Testis (tissue), 3 donors: ENCODE data around the gene CPNE9. TPM values are rescaled to one million over a fixed set of nuclear protein-coding genes. Genes with fewer than 3 reads are reported as not detected.

Experiments
- DNase-seq: peaks from one replicate; pipeline ENCODE4 v3.0.0-alpha.2; 2019
- H3K27ac ChIP-seq, 2 donors: fragments of 200-600 bp; sonication (generic); one replicate each; pipeline ENCODE4 v1.5.1; 2019
- H3K27me3 ChIP-seq: fragments of 200-600 bp; sonication (generic); one replicate; pipeline ENCODE4 v1.5.1; 2019
- H3K36me3 ChIP-seq: fragments of 200-600 bp; sonication (generic); one replicate; pipeline ENCODE4 v1.5.1; 2017; ENCODE audit warnings: low read depth; ENCODE audit errors: missing control alignments
- H3K4me1 ChIP-seq: fragments of 200-600 bp; sonication (generic); one replicate; pipeline ENCODE4 v1.5.1; 2019
- H3K4me3 ChIP-seq, 2 donors: fragments of 200-600 bp; sonication (generic); one replicate each; pipeline ENCODE4 v1.5.1; 2017 to 2019
- H3K9me3 ChIP-seq: fragments of 200-600 bp; sonication (generic); one replicate; pipeline ENCODE4 v1.5.1; 2017
- CTCF ChIP-seq, 3 experiments: fragments of 450-650 bp in 2 of 3; fragments of 200-600 bp in 1 of 3; sonication (generic) in 1 of 3; IDR thresholded peaks; one replicate each; pipeline ENCODE4 v1.5.1; 2016 to 2019; ENCODE audit warnings: antibody characterized with exemption in 3 of 3, mild to moderate bottlenecking in 2 of 3, moderate library complexity in 1 of 3
- POLR2A ChIP-seq: fragments of 450-650 bp; IDR thresholded peaks from one replicate; pipeline ENCODE4 v1.6.1; 2017; ENCODE audit warnings: antibody characterized with exemption, mild to moderate bottlenecking, moderate library complexity
- WGBS, 2 donors: methylation state at CpG; one replicate each; pipeline ENCODE4 v1.1.5; 2018; 5-methylcytosine and 5-hydroxymethylcytosine counted together
- intact Hi-C: fragments of 100-400 bp; cut with DNase I; formaldehyde crosslinking; loops from one replicate; pipeline ENCODE4 v1.15.1; 2023; ENCODE audit warnings: low total_unique reads
- polyA plus RNA-seq: library from polyadenylated mRNA; stranded (reverse); fragments of 350-450 nt; fragmentation: Illumina TruSeq; extraction: RNeasy Lipid Tissue Mini Kit (QIAGEN cat#74804); gene quantifications from one replicate; pipeline ENCODE4 v1.2.3, GENCODE V29; 2014; ENCODE audit warnings: low read depth, low replicate concordance; ENCODE audit not compliant: insufficient read depth
- total RNA-seq, 2 donors: library from RNA; depleted of rRNA; stranded (reverse); fragments of >200 nt; gene quantifications; one replicate each; pipeline ENCODE4 v1.2.3, GENCODE V29; 2016

The CPNE9 gene
- total and polyA plus RNA-seq, 3 donors from 2014 or later: 0.31 to 1.4 (median 1.3) TPM

GRCh38 chr3:9715136-9715535 lies 11.5 kb downstream of the CPNE9 start:
- H3K27ac ChIP-seq: no peak overlapping the region
- intact Hi-C loops: no loop called here

GRCh38 chr3:9715764-9716437 lies 12.3 kb downstream of the CPNE9 start:
- peak; percentile 36 for DNase-seq
- no peaks in the 10 kb centered on the region for H3K4me1 ChIP-seq
- H3K27ac ChIP-seq: no peak overlapping the region
- no peak for TF ChIP-seq POLR2A
- peak in 2 of 3 experiments; percentile 17 to 30 for TF ChIP-seq CTCF (IDR thresholded peaks at IDR 0.05)
- no peaks in the 10 kb centered on the region for H3K27me3 ChIP-seq
- H3K4me3 ChIP-seq: no peak overlapping the region
- intact Hi-C loops: no loop called here
- no peaks in the 10 kb centered on the region for H3K9me3 ChIP-seq
- no peaks in the 10 kb centered on the region for H3K36me3 ChIP-seq
- 65 to 72% methylated on average over 6 of the region's 6 CpGs for WGBS, 2 donors

More at GRCh38 chr3:9715136-9715535, 11.5 kb downstream of the CPNE9 start:
- no peaks in the 10 kb centered on the region for H3K4me1 ChIP-seq
- H3K27me3 ChIP-seq: no peaks in the 10 kb centered on the region
- H3K9me3 ChIP-seq: no peaks in the 10 kb centered on the region
- H3K36me3 ChIP-seq: no peaks in the 10 kb centered on the region
- WGBS, 2 donors: 43 to 53% methylated on average over 3 to 4 of the region's 4 CpGs
- DNase-seq: no peak
- no peak for TF ChIP-seq POLR2A
- TF ChIP-seq CTCF (IDR thresholded peaks at IDR 0.05): no peak
- no peak overlapping the region for H3K4me3 ChIP-seq

- H3K27ac ChIP-seq: no peak overlapping the region
- TF ChIP-seq POLR2A (no peak), CTCF (IDR thresholded peaks at IDR 0.05) (no peak)
- no peaks in the 10 kb centered on the region for H3K9me3 ChIP-seq
- H3K27me3 ChIP-seq: no peaks in the 10 kb centered on the region
- H3K4me3 ChIP-seq: no peak overlapping the region
- no peaks in the 10 kb centered on the region for H3K4me1 ChIP-seq
- H3K36me3 ChIP-seq: no peaks in the 10 kb centered on the region
- no peak for DNase-seq
- 87 to 92% methylated on average over 5 of the region's 5 CpGs for WGBS, 2 donors
- intact Hi-C loops: no loop called here
Measured at GRCh38 chr3:9716801-9717555, 13.3 kb downstream of the CPNE9 start.

- Histone ChIP-seq H3K27ac (no peak overlapping the region), H3K9me3 (no peaks in the 10 kb centered on the region), H3K4me3 (no peak overlapping the region), H3K36me3 (no peaks in the 10 kb centered on the region), H3K27me3 (no peaks in the 10 kb centered on the region), H3K4me1 (no peaks in the 10 kb centered on the region)
- DNase-seq: no peak
- no peak for TF ChIP-seq POLR2A
- no peak for TF ChIP-seq CTCF (IDR thresholded peaks at IDR 0.05)
- WGBS, 2 donors: 93 to 96% methylated on average over 1 of the region's 1 CpG
- intact Hi-C loops: no loop called here
Measured at GRCh38 chr3:9717563-9717962, 13.9 kb downstream of the CPNE9 start.
